PFSK-1 (cell line): Measurements from ENCODE around the gene PIGL. TPM values are rescaled to one million over a fixed set of nuclear protein-coding genes. Genes with fewer than 3 reads are reported as not detected.

Experiments
- FOXP2 ChIP-seq: optimal IDR thresholded peaks from 2 replicates; pipeline ENCODE3; 2011; ENCODE audit warnings: borderline replicate concordance, control low read depth, inconsistent platforms; ENCODE audit not compliant: insufficient read depth; ENCODE audit errors: extremely low read length, extremely low read depth
- POLR2AphosphoS5 ChIP-seq: IDR thresholded peaks from 2 replicates; pipeline ENCODE4 v1.6.1; 2012; ENCODE audit warnings: low read depth, mild to moderate bottlenecking, control low read depth, low read length, moderate library complexity
- REST ChIP-seq, 2 experiments: IDR thresholded peaks; 2 replicates each; pipeline versions ENCODE4 v1.6.1 to v1.8.0; 2011 to 2012; ENCODE audit warnings: low read depth in 2 of 2, low read length in 2 of 2, control low read depth in 1 of 2, inconsistent platforms in 1 of 2, mild to moderate bottlenecking in 1 of 2, moderate library complexity in 1 of 2; ENCODE audit not compliant: insufficient read depth in 1 of 2
- SIN3A ChIP-seq: IDR thresholded peaks from 2 replicates; pipeline ENCODE4 v1.6.1; 2012; ENCODE audit warnings: mild to moderate bottlenecking, low read length, moderate library complexity, borderline replicate concordance; ENCODE audit not compliant: insufficient read depth
- TAF1 ChIP-seq: IDR thresholded peaks from 2 replicates; pipeline ENCODE4 v1.6.1; 2012; ENCODE audit warnings: low read length, control low read depth, borderline replicate concordance; ENCODE audit not compliant: insufficient read depth
- polyA plus RNA-seq: library from polyadenylated mRNA; unstranded; fragments of >200 nt; gene quantifications from one replicate; pipeline ENCODE4 v1.2.1, GENCODE V29; 2012; ENCODE audit warnings: low read depth, missing spikeins; ENCODE audit not compliant: insufficient read length

The PIGL gene
- 39.7 TPM for polyA plus RNA-seq

- peak; percentile 56 to 70; a peak in 1 of 4 replicates for TF ChIP-seq REST (IDR thresholded peaks at IDR 0.05; ENCODE audit: insufficient read depth in 1 of 2, low read depth in 2 of 2, low read length in 2 of 2)
- no peak for TF ChIP-seq FOXP2
- TF ChIP-seq SIN3A: 0 out of 2 replicates have a peak, but pooled peaks have one; percentile 62
- TF ChIP-seq POLR2AphosphoS5: peak; percentile 98
- TF ChIP-seq TAF1: peak; percentile 100
Measured at GRCh38 chr17:16217002-16217635, at the start of gene PIGL. PIGL (plus strand) TSS chr17:16217210; CDS start chr17:16217227, 17 bp downstream.

- TF ChIP-seq POLR2AphosphoS5: no peak
- no peak for TF ChIP-seq FOXP2
- no peak for TF ChIP-seq SIN3A
- no peak for TF ChIP-seq TAF1
- no peak for TF ChIP-seq REST (IDR thresholded peaks at IDR 0.05; ENCODE audit: insufficient read depth in 1 of 2, low read depth in 2 of 2, low read length in 2 of 2)
Measured at GRCh38 chr17:16171613-16172012, 45.4 kb upstream of the PIGL start.

- TF ChIP-seq TAF1: no peak
- TF ChIP-seq FOXP2: no peak
- TF ChIP-seq POLR2AphosphoS5: no peak
- no peak for TF ChIP-seq REST (IDR thresholded peaks at IDR 0.05; ENCODE audit: insufficient read depth in 1 of 2, low read depth in 2 of 2, low read length in 2 of 2)
- no peak for TF ChIP-seq SIN3A
Measured at GRCh38 chr17:16178836-16179235, 38.2 kb upstream of the PIGL start.

- TF ChIP-seq TAF1 (no peak), REST (IDR thresholded peaks at IDR 0.05; ENCODE audit: insufficient read depth in 1 of 2, low read depth in 2 of 2, low read length in 2 of 2) (no peak)
Measured at GRCh38 chr17:16181581-16181980, 35.4 kb upstream of the PIGL start.

GRCh38 chr17:16187642-16188041 lies 29.4 kb upstream of the PIGL start:
- no peak for TF ChIP-seq TAF1
- no peak for TF ChIP-seq REST (IDR thresholded peaks at IDR 0.05; ENCODE audit: insufficient read depth in 1 of 2, low read depth in 2 of 2, low read length in 2 of 2)
- TF ChIP-seq SIN3A: no peak
